GM12878 (cell line): ENCODE measurements around the gene FPR1. TPM values are rescaled to one million over a fixed set of nuclear protein-coding genes. Genes with fewer than 3 reads are reported as not detected.
A peak's percentile ranks its signal among the peaks of the same experiment; 100 is the strongest.

Experiments
- ATAC-seq: fragments of 200-7000 bp; cut with Tn5 transposase; 3 replicates; pipeline ENCODE4 v1.9.1; 2020; ENCODE audit warnings: mild to moderate bottlenecking, moderate library complexity
- BruUV-seq: library from RNA; stranded (reverse); fragments of 400-500 nt; replicated peaks from 2 replicates; lab custom pipeline; 2021; lab: Mats Ljungman, UMichigan
- CTCF ChIA-PET: fragments of 300-600 bp; sonication (Branson Sonifier 250); formaldehyde crosslinking; extraction: SDS; loops from one replicate; lab custom pipeline; 2021; ENCODE audit warnings: inconsistent platforms; lab: Yijun Ruan, JAX
- POLR2A ChIA-PET: fragments of 350-600 bp; formaldehyde crosslinking; extraction: SDS; loops from one replicate; lab custom pipeline; 2021; ENCODE audit warnings: inconsistent platforms; lab: Charles Lee
- RAD21 ChIA-PET: fragments of 300-600 bp; sonication (Branson Sonifier 250); formaldehyde crosslinking; loops from one replicate; lab custom pipeline; 2023; ENCODE audit warnings: antibody characterized with exemption; ENCODE audit not compliant: unreplicated experiment; lab: Charles Lee
- SMC1A ChIA-PET: fragments of 300-600 bp; sonication (Branson Sonifier 250); formaldehyde crosslinking; loops from one replicate; lab custom pipeline; 2023; ENCODE audit not compliant: unreplicated experiment, uncharacterized antibody; lab: Charles Lee
- DNase-seq: peaks from one replicate; pipeline ENCODE4 v3.0.0-alpha.2; 2011; ENCODE audit warnings: low read depth, low spot score
- FAIRE-seq: peaks from 3 replicates; lab custom pipeline; 2011; peaks lifted over from hg19 to GRCh38; lab: Jason Lieb, UNC
- H2AFZ ChIP-seq: 2 replicates; pipeline ENCODE4 v1.6.0; 2011; ENCODE audit warnings: low read depth, low read length, control low read depth; ENCODE audit not compliant: control insufficient read depth
- H3K27ac ChIP-seq: 2 replicates; pipeline ENCODE4 v1.5.1; 2011; ENCODE audit warnings: control low read depth; ENCODE audit not compliant: control insufficient read depth, insufficient read depth
- H3K27me3 ChIP-seq, 2 experiments: replicated peaks in 1 of 2; 2 replicates each; pipeline versions ENCODE4 v1.6.0 to v1.6.1; 2011; ENCODE audit warnings: low read length in 1 of 2; ENCODE audit not compliant: control insufficient read depth in 2 of 2, insufficient read depth in 2 of 2
- H3K36me3 ChIP-seq, 2 experiments: 2 replicates each; pipeline ENCODE4 v1.5.1; 2011; ENCODE audit warnings: low read length in 1 of 2; ENCODE audit not compliant: control insufficient read depth in 2 of 2, insufficient read depth in 2 of 2
- H3K4me1 ChIP-seq: 2 replicates; pipeline ENCODE4 v1.6.1; 2011; ENCODE audit warnings: mild to moderate bottlenecking, low read length, moderate library complexity, mixed read lengths; ENCODE audit not compliant: control insufficient read depth, insufficient read depth
- H3K4me2 ChIP-seq: 2 replicates; pipeline ENCODE4 v1.6.0; 2011; ENCODE audit warnings: control low read depth; ENCODE audit not compliant: control insufficient read depth, insufficient read depth
- H3K4me3 ChIP-seq: fragments of 200-600 bp; sonication (generic); 2 replicates; pipeline ENCODE4 v1.5.1; 2016
- H3K79me2 ChIP-seq: 2 replicates; pipeline ENCODE4 v1.6.0; 2011; ENCODE audit warnings: low read length; ENCODE audit not compliant: control insufficient read depth, insufficient read depth
- H3K9ac ChIP-seq: 2 replicates; pipeline ENCODE4 v1.8.0; 2011; ENCODE audit warnings: low read length, control low read depth, mixed read lengths; ENCODE audit not compliant: control insufficient read depth, insufficient read depth
- H3K9me3 ChIP-seq: replicated peaks from 3 replicates; pipeline ENCODE4 v1.5.1; 2011; ENCODE audit warnings: mild to moderate bottlenecking, low read length; ENCODE audit not compliant: control insufficient read depth, insufficient read depth
- H4K20me1 ChIP-seq: 2 replicates; pipeline ENCODE4 v1.6.0; 2011; ENCODE audit not compliant: control insufficient read depth, insufficient read depth
- ATF7 ChIP-seq: fragments of 450-650 bp; IDR thresholded peaks from 2 replicates; pipeline ENCODE4 v1.6.1; 2016; ENCODE audit warnings: low read depth, mild to moderate bottlenecking
- CBX3 ChIP-seq: fragments of 200-600 bp; sonication (generic); IDR thresholded peaks from 2 replicates; pipeline ENCODE4 v1.6.1; 2016; ENCODE audit warnings: low read depth, borderline replicate concordance
- CTCF ChIP-seq, 3 experiments: IDR thresholded peaks in 2 of 3; conservative IDR thresholded peaks in 1 of 3; 2 replicates each; pipeline ENCODE4 v1.5.1; 2011; ENCODE audit warnings: low read depth in 3 of 3, low read length in 3 of 3, mild to moderate bottlenecking in 3 of 3, control low read depth in 2 of 3, moderate library complexity in 2 of 3, inconsistent platforms in 1 of 3, mixed read lengths in 1 of 3; ENCODE audit not compliant: control insufficient read depth in 2 of 3, insufficient read depth in 1 of 3; ENCODE audit errors: extremely low read depth in 1 of 3
- DPF2 ChIP-seq: fragments of 450-650 bp; IDR thresholded peaks from 2 replicates; pipeline ENCODE4 v1.6.1; 2017; ENCODE audit warnings: mild to moderate bottlenecking
- ESRRA ChIP-seq: IDR thresholded peaks from 2 replicates; pipeline ENCODE4 v1.6.1; 2012; ENCODE audit warnings: mild to moderate bottlenecking, low read length, improper control_type of control experiment
- IKZF1 ChIP-seq: fragments of 450-650 bp; conservative IDR thresholded peaks from 2 replicates; pipeline ENCODE4 v1.6.1; 2017; ENCODE audit warnings: antibody characterized with exemption, mild to moderate bottlenecking
- POLR2A ChIP-seq: IDR thresholded peaks from 2 replicates; pipeline ENCODE4 v1.6.1; 2011; ENCODE audit warnings: low read depth, mild to moderate bottlenecking, low read length
- RAD21 ChIP-seq: IDR thresholded peaks from 2 replicates; pipeline ENCODE4 v1.6.1; 2011; ENCODE audit warnings: mild to moderate bottlenecking, low read depth, low read length, moderate library complexity; ENCODE audit not compliant: insufficient read depth
- SMC3 ChIP-seq: IDR thresholded peaks from 2 replicates; pipeline ENCODE4 v1.6.1; 2011; ENCODE audit warnings: low read length, improper control_type of control experiment, borderline replicate concordance
- SUZ12 ChIP-seq: fragments of 200-600 bp; sonication (generic); IDR thresholded peaks from one replicate; pipeline ENCODE4 v1.6.1; 2018; ENCODE audit warnings: antibody characterized with exemption, mild to moderate bottlenecking; ENCODE audit not compliant: unreplicated experiment
- YY1 ChIP-seq: IDR thresholded peaks from 2 replicates; pipeline ENCODE4 v1.6.1; 2011; ENCODE audit warnings: low read depth, mild to moderate bottlenecking, low read length
- ZBTB40 ChIP-seq: fragments of 450-650 bp; IDR thresholded peaks from 2 replicates; pipeline ENCODE4 v1.6.1; 2016; ENCODE audit warnings: mild to moderate bottlenecking, moderate library complexity, borderline replicate concordance
- ZNF207 ChIP-seq: fragments of 450-650 bp; IDR thresholded peaks from 2 replicates; pipeline ENCODE4 v1.6.1; 2014; ENCODE audit warnings: antibody characterized with exemption, mild to moderate bottlenecking, borderline replicate concordance
- WGBS: methylation state at CpG from one replicate; pipeline ENCODE4 v1.1.6; 2016; ENCODE audit warnings: low lambda C conversion rate; ENCODE audit not compliant: insufficient replicate concordance, insufficient coverage; ENCODE audit errors: missing lambda C conversion rate; 5-methylcytosine and 5-hydroxymethylcytosine counted together
- in situ Hi-C: fragments of 300-500 bp; cut with MboI; formaldehyde crosslinking; loops from 9 replicates; pipeline ENCODE4 v1.14.3; 2018; ENCODE audit warnings: mixed read lengths
- intact Hi-C: fragments of 100-400 bp; cut with micrococcal nuclease; formaldehyde crosslinking; loops from one replicate; pipeline ENCODE4 v1.14.2; 2022; ENCODE audit not compliant: unreplicated experiment
- polyA plus RNA-seq, 11 experiments: library from polyadenylated mRNA; depleted of rRNA in 4 of 11; unstranded in 6 of 11; stranded (reverse) in 5 of 11; fragments of >200 nt; fragmentation: Nextera tagmentation in 4 of 11; fragmentation: Illumina TruSeq in 1 of 11; extraction: Ambion mirVana in 4 of 11; extraction: Trizol in 1 of 11; gene quantifications; 1 replicate in 1 of 11; 2 replicates in 10 of 11; pipeline versions ENCODE4 v1.2.1 to v1.2.3, GENCODE V29; 2011 to 2016; ENCODE audit warnings: inconsistent platforms in 2 of 11, missing spikeins in 2 of 11, low read depth in 1 of 11
- total RNA-seq, 4 experiments: library from RNA; depleted of rRNA in 3 of 4; stranded (reverse); fragments of >200 nt in 3 of 4; fragmentation: Illumina TruSeq in 1 of 4; extraction: Trizol in 1 of 4; gene quantifications; 2 replicates each; pipeline versions ENCODE4 v1.2.1 to v1.2.3, GENCODE V29; 2013 to 2021

The FPR1 gene
- total and polyA plus RNA-seq, 10 of the 15 experiments (the other 5 are each of a cell fraction or from before 2014, with no cell fraction given): not detected

- ChIA-PET RAD21 (interaction anchor here (1.0 to 1.6 kb wide), 8 partner anchors 68 to 460 kb away, joined by 3 to 7 read pairs (median 4); no protein-coding TSS in a partner anchor), SMC1A (interaction anchor here (0.9 to 1.6 kb wide), 9 partner anchors 8 to 460 kb away, joined by 3 to 6 read pairs (median 4); partner anchors contain the start of gene SIGLEC10), POLR2A (no interaction called here), CTCF (interaction anchor here (0.7 to 2.3 kb wide), 24 partner anchors 8 to 460 kb away, joined by 3 to 12 read pairs (median 4); partner anchors contain the start of genes FPR1 and SIGLEC10)
- intact Hi-C loops (no loop called here), in situ Hi-C loops (no loop called here)
- Histone ChIP-seq H3K36me3 (no peaks in the 10 kb centered on the region), H4K20me1 (no peaks in the 10 kb centered on the region), H3K79me2 (no peaks in the 10 kb centered on the region), H3K9ac (no peak overlapping the region), H2AFZ (no peak overlapping the region), H3K27me3 (no peaks in the 10 kb centered on the region), H3K27ac (no peak overlapping the region), H3K4me1 (no peaks in the 10 kb centered on the region; the same call in 1 of the 2 replicates), H3K4me2 (no peak overlapping the region), H3K9me3 (no peaks in the 10 kb centered on the region; the same call in 2 of the 3 replicates), H3K4me3 (no peak overlapping the region)
- ATAC-seq (peak; percentile 63), DNase-seq (no peak), FAIRE-seq (peak; percentile 72)
- no TSS peak for BruUV-seq
- 25% methylated on average over 23 of the region's 23 CpGs for WGBS
- TF ChIP-seq SMC3 (peak; percentile 38; the same call in 1 of the 2 replicates), DPF2 (no peak), ZNF207 (0 out of 2 replicates have a peak, but pooled peaks have one; percentile 52), YY1 (peak; percentile 46; the same call in 1 of the 2 replicates), SUZ12 (no peak), CBX3 (no peak), ZBTB40 (no peak), RAD21 (peak; percentile 66), ESRRA (no peak), ATF7 (no peak), IKZF1 (0 out of 2 replicates have a peak, but pooled peaks have one; percentile 16), POLR2A (no peak), CTCF (IDR thresholded peaks at IDR 0.05 in 2 of 3, conservative IDR thresholded peaks at IDR 0.05 in 1 of 3; ENCODE audit: control insufficient read depth in 2 of 3, extremely low read depth in 1 of 3, insufficient read depth in 1 of 3, low read depth in 3 of 3, low read length in 3 of 3) (peak; percentile 50 to 63 (median 55); a peak in 4 of 6 replicates)
These were observed 26.1 kb upstream of the FPR1 start for GRCh38 chr19:51777570-51778462.
